MV-4-11 (cell line): Measurements from ENCODE around the gene MEX3C.

Source experiments
- DNase-seq: peaks from one replicate; lab custom pipeline; 2025; lab: John Stamatoyannopoulos, UW

Gene MEX3C

GRCh38 chr18:51197661-51198424, at the start of gene MEX3C:
TSS of gene MEX3C (minus strand) at chr18:51197681. CDS start at chr18:51197320, 361 bp downstream.
- peak; percentile 99 for DNase-seq

DNA sequence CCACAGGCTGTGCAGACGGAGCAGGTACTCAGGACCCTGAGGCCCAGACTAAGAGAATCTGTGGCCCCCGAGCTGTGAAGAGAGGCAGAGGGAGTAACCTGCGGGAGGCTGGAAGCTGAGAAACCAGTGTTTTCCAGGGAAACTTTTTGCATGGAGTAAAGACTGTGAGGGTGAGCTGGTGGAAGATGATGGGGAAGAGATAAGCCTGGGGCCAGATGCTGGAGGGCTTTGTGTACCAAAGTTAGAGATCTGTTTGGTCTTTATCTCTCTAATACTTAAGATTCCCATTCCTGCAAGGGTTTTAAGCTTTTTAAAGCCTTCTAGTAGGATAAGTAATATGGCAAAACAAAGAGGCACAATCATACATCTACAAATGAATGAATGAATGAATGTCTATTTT, 43.7 kb upstream of the MEX3C start:
- no peak for DNase-seq

DNA sequence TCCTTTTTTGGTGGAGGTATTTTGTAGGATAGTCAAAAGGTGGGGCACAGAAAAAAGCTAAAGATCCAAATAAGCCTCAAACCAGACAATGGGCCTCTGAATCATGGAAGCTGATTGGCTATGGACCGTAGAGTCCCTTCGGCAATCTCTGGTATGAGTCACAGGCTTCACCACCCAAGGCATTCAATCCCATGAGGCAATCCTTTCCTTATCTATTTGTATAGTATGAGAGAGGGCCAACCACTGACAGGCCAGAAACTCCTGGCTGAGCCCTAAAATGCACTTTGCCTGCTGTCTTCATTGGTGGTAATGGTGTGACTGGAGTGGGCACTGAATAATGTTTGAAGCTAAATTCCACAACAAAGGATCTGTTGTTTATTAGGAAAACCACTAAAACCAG, 38.7 kb upstream of the MEX3C start:
- peak; percentile 82 for DNase-seq

- peak; percentile 41 for DNase-seq
These were observed 37.7 kb upstream of the MEX3C start for GRCh38 chr18:51235009-51235789.

GRCh38 chr18:51234117-51235008, 36.9 kb upstream of the MEX3C start:
- no peak for DNase-seq

DNA sequence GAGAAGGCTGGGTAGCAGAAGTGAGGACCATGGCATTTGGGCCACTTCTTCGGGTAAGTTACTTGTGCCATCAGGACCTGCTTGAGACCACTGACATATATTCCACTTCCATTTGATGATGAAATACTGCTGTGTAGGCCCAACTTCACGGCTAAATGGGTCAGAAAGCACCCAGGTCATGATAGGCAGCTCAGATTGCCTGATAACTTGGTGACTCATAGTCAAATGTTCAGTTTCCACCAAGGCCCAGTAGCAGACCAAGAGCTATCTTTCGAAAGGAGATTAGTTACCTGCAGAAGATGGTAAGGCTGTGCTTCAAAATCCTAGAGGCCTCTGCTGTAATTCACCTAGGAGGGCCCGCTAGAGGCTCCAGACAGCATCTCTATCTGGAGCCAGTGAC, 31.8 kb upstream of the MEX3C start:
- DNase-seq, result no peak

GRCh38 chr18:51227660-51228059, 30.2 kb upstream of the MEX3C start:
- DNase-seq, result no peak

DNA sequence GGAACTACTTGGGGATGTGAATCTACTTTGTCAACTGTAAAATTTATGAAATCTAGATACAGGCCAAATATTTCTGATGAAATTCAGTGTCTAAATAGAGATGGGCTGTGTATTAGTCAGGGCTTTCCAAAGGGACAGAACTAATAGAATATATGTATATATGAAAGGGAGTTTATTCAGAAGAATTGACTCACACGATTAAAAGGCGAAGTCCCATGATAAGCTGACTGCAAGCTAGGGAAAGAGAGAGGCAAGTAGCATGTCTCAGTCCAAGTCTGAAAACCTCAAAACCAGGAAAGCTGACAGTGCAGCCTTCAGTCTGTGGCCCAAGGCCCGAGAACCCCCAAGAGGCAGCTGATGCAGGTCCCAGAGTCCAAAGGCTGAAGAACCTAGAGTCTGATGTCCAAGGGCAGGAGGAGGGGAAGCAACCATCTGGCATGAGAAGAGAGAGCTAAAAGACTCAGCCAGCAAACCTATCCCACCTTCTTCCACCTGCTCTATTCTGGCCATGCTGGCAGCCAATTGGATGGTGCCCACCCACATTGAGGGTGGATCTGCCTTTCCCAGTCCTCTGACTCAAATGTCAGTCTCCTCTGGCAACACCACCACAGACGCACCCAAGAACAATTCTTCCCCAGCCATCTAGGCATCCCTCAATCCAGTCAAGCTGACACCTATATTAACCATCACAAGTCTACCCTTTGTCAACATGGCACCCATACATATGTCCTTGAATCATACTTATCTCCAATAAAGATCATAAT, 29.3 kb upstream of the MEX3C start:
- no peak for DNase-seq

DNA sequence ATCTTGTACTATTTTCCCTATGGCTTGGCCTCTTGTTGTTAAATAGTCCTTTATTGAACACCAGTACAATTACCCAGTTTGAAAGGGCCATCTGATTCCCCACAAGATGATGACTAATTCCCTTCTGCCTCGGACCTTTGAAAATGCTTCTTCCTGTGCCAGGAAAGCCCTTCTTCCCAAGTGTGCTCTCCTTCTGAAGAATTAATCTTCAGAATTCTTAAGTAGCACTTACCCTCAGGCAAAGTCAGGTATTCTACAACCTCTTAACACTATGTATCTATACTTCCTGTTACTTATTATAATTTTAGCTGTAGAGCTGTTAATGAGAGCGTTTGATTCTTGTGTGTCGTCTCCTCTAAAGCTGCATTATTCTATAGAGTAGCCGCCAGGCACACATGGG, 28.6 kb upstream of the MEX3C start:
- no peak for DNase-seq

DNA sequence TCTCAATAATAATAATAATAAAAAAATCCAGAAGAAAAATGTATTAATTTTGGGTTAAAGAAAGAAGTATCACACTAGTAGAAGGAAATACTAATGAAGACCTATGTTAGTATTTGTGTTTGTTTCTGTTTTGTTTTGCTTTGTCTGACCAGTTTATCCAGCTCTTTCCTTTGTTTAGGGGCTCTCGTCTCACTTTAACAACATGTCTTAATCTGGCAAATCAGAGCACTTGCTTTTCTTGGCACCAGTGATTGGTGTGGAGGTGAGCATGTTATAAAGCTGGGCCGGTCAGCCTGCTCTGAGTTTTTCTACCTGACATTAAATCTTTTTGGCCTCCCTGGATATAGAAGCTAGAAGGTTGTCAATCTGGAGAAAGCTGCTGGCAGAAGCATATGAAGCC, 15.1 kb upstream of the MEX3C start:
- DNase-seq, result no peak

DNA sequence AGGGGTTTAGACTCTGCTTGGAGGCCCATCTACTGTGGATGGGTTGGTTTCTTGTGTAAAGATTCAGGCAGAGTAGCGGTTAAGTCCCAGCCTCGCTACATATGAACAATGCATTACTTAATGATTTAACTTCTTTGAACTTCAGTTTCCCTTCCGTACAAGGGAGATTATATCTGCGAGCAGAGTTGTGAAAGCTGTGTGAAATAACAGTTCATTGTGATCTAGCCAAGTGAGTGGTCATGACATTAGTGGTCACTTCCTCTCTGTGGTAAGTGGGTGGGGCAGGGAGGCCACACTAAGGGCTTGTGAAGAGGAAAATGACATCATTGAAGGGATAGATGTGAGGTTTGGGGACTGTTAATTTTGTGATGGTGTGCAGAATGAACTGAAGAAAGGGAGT, 14.1 kb upstream of the MEX3C start:
- peak; percentile 100 for DNase-seq

DNA sequence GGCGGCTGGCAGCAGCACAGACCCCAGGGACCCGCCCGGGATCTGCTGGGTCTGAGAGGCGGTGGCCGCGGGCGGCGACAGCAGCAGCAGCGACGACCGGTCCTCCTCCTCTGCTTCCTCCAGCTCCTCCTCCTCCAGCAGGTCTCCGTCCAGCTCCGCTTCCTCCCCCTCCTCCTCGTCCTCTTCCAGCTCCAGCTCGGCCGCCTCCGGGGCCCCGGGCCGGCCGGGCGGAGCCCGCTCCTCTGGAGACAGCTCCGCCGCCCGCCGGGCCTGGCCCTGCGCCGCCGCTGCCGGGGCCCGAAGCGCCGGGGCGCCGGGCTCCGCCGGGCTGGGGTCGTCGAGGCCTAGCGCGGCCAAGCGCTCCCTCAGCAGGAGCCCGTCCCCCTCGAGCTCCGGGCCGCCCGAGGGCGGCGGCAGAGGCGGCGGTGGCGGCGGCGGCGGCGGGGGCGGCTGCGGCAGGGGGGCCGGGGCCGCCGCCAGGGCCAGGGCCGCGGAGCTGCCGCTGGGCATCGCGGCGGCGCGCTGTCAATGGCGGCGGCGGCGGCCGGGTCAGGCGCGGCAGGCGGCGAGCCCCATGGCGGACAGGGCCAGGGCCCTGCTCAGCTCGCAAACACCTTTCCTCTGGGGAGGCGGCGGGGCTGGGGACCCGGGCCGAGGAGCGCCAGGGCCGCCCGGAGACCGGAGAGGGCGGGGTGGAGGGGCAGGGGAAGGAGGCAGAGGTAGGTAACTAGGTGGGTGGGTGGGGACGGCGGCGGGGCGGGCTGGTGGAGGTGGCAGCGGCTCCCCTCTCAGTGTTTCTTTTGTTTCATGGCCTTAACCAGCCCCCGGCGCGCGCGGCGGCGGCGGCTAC, 445 bp downstream of the MEX3C start:
- DNase-seq, result peak; percentile 11

GRCh38 chr18:51196118-51196810, 1.2 kb downstream of the MEX3C start:
- no peak for DNase-seq

DNA sequence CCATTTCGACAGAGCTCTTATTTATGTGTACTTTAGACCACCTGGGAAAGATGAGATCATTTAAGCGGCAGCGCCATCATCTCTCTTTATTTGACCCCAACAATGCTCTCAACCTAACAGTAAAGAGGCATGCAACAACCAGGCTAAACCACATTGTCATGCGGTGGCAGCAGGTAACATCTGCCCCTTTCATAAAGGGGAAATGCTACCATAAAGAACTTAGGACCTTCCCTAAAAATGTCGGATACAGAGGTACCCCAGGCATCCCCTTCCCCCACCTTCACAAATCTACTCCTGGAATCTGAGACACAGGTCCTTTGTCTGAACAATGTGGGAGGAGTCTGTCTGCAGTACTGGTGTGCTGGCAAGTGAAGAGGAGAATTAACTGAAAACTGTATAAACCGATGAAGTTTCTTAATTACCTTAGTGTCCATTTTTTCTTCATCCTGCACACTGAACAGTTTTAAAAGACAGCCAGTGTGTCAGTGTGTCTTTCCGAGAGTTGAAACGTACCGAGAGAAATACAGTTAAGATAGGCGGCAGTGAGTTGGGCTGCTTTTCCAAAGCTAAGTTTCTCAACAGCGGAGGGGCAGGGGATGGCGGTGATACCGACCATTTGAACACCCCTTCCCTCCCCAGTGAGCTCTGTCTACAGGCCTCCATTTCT, 1.9 kb downstream of the MEX3C start:
- peak; percentile 39 for DNase-seq

DNA sequence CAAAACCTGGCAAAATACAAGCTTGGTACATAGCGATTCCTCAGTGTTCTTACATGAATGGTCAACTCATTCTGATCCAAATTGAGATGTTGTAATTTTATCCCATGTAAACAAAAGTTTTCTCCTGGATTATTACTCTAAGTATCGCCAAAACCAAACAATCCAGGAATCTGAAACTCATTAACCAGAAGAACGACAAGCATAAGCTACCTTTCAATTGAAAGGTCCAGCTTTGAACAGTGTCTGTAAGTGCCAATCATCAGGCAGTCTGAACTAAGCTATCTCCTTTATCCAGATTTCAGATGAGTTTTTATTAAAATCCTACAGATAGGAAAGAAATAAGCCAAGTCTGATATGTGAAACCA, 2.4 kb downstream of the MEX3C start:
- DNase-seq, result no peak

DNA sequence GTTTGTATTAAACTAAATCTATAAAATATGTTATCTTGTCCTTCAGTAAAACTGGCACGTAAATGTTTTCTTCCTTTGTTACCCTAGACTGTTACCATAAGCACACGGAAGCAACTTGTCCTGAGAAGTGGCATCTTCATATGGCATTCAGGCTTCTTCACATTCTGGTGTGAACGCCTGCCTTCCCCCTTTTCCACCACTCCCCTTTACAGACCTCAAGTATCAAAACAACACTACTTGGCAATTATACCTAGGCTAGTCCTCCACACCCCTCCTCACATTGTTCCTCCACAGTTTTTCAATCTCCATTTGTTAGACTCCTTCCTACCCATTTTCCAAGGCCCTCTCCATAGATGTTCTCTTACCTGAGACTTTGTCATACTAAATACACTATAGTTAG, 2.9 kb downstream of the MEX3C start:
- no peak for DNase-seq

DNA sequence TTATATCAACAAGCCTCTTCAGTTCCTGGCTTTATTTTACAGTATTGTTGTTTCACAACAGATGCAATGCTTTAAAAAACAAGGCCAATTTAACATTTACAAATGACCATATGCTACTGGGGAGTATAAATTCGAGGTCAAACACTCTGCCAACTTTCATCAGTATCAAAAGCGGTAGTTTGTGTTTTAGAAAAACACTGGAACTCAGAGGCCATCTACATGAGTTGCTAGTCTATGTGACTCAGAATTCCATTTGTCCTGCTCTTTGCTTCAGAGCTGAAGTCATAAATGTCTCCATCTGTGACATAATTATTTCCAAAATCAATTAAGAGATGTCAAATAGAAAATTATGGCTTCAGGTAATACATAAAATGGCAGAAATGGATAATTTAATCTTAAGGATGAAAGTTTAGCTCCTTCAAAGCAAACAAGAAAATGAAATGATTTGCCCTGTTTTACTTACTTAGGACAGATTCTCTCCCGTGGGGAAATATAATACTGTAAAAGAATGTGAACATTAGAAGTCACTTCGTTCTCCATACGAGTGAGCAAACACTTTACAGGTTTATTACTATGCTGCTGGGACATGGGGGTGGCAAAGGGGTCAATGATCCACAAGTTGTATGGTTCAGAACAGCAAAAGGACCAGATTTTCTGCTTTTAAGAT, 3.7 kb downstream of the MEX3C start:
- DNase-seq, result no peak

DNA sequence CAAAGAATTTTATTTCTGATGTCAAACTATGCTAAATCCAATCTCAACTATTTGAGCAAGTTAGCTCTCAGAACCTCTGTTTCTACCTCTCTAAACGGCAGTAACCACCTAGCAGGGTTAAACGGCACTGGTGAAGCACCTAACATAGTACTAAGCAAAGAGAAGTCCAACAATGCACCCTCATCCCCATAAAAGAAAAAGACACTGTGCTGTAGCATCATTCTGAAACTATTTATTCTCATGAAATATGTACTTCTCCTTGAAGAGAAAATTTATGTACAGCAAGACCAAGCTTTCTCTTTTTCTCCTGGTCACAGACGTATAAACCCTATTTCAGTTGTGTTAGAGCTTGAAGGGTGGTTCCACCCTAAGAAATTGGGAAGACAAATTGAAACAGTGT, 4.8 kb downstream of the MEX3C start:
- DNase-seq, result no peak

DNA sequence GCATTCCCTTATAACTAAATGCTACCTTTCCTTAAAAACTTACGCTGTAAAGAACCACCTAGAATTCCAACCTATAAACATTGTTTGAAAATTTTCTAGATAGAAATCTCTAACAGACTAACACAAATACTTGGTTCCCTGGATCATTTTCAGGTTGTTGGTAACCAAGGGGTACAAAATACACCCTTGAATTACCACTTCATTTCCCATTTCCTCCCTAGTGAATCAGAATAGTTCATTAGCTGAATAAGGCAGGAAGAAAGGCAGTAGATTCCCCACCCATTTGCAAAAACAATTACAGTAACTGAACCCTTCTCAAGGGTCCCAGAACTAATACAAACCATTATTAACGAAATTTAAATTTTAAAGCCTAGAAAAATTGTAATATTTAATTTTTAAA, 5.5 kb downstream of the MEX3C start:
- DNase-seq, result no peak
